Gastrocnemius medialis (tissue), 4 donors: ENCODE results near the gene KRTAP17-1. TPM values are rescaled to one million over a fixed set of nuclear protein-coding genes. Genes with fewer than 3 reads are reported as not detected.

Experiments used
- ATAC-seq, 2 donors: fragments of 150-250 bp; one replicate each; pipeline ENCODE4 v1.9.1; 2016
- DNase-seq, 2 donors: peaks; one replicate each; pipeline ENCODE4 v3.0.0-alpha.2; 2019
- H3K27ac ChIP-seq, 4 donors: fragments of 200-600 bp; sonication (generic); 1 replicate in 1 of 4; 2 replicates in 3 of 4; pipeline ENCODE4 v1.5.1; 2016 to 2018; ENCODE audit warnings: mild to moderate bottlenecking in 2 of 4, moderate library complexity in 1 of 4
- H3K27me3 ChIP-seq, 3 donors: fragments of 200-600 bp; sonication (generic) in 2 of 3; 1 replicate in 1 of 3; 2 replicates in 2 of 3; pipeline versions ENCODE4 v1.5.1 to v1.6.0; 2016 to 2019; ENCODE audit warnings: mild to moderate bottlenecking in 1 of 3, moderate library complexity in 1 of 3
- H3K36me3 ChIP-seq, 2 donors: fragments of 200-600 bp; sonication (generic) in 1 of 2; one replicate each; pipeline ENCODE4 v1.5.1; 2017 to 2018
- H3K4me1 ChIP-seq, 2 donors: fragments of 200-600 bp; sonication (generic) in 1 of 2; one replicate each; pipeline ENCODE4 v1.5.1; 2016 to 2017; ENCODE audit warnings: mild to moderate bottlenecking in 2 of 2
- H3K4me3 ChIP-seq, 4 donors: fragments of 200-600 bp; sonication (generic) in 3 of 4; 1 replicate in 1 of 4; 2 replicates in 3 of 4; pipeline ENCODE4 v1.5.1; 2016 to 2019; ENCODE audit warnings: mild to moderate bottlenecking in 2 of 4
- H3K9me3 ChIP-seq, 3 donors: fragments of 200-600 bp; sonication (generic) in 2 of 3; 1 replicate in 1 of 3; 2 replicates in 2 of 3; pipeline ENCODE4 v1.5.1; 2016 to 2019
- POLR2A ChIP-seq, 2 donors: fragments of 450-650 bp; IDR thresholded peaks; one replicate each; pipeline ENCODE4 v1.6.1; 2017; ENCODE audit warnings: antibody characterized with exemption in 2 of 2, mild to moderate bottlenecking in 2 of 2, moderate library complexity in 2 of 2
- in situ Hi-C, 4 donors: fragments of 200-750 bp; cut with MboI; loops; one replicate each; pipeline versions ENCODE4 v1.15.0 to v1.8.0; 2017; ENCODE audit warnings: low sequenced_read_pairs in 4 of 4
- intact Hi-C: fragments of 100-400 bp; cut with DNase I; formaldehyde crosslinking; loops from one replicate; pipeline ENCODE4 v1.15.1; 2023; ENCODE audit warnings: low total_unique reads
- total RNA-seq, 4 donors: library from RNA; depleted of rRNA; stranded (reverse); fragments of >200 nt; gene quantifications; one replicate each; pipeline versions ENCODE4 v1.1.0 to v1.2.3, GENCODE V29; 2016
- TF ChIP-seq, protein P1 (sequence below), 5 experiments: fragments of 450-650 bp in 3 of 5; fragments of 200-600 bp in 2 of 5; sonication (generic) in 2 of 5; IDR thresholded peaks in 4 of 5; conservative IDR thresholded peaks in 1 of 5; 1 replicate in 4 of 5; 2 replicates in 1 of 5; pipeline ENCODE4 v1.5.1; 2016 to 2019; ENCODE audit warnings: antibody characterized with exemption in 5 of 5, mild to moderate bottlenecking in 3 of 5, moderate library complexity in 3 of 5

Gene KRTAP17-1
- total RNA-seq, 4 donors from 2014 or later = not detected

DNA sequence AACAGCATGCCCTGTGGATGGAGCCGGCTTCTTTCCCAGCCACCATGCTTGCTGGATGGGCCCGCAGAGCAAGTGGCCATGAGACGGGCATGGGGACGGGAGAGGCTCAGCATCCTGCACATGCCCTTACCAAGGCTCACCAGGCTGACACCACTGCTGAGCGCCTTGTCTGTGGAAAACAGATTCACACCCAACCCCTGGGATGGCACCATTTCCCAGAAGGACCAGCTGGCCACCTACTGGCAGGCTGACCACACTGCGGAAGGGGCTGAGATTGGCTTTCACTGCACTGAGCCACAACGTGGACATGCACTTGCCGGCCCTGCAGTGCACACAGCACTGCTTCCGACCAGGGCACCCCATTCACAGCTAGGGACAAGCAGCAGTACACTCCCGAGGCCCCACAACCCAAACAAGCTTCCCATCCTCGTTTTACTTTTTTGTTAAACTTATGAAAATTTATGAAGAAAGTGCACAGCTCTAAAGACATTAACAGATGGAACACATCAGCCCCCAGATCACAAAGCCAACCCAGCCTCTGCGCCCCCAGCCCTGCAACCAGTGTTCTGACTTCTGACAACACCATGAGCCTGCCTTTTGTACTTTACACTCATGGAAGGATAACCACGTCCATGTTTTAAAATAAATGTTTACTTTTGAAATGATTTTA, 13.9 kb upstream of the KRTAP17-1 start:
- intact Hi-C loops (no loop called here), in situ Hi-C loops (loop anchor here in 2 of 4 donors (10.0 kb wide), 1 partner anchor 425 kb away; no protein-coding TSS in a partner anchor)
- no peak overlapping the region for H3K27ac ChIP-seq
- ATAC-seq (no peak), DNase-seq (no peak)
- no peak overlapping the region for H3K4me3 ChIP-seq
- no peaks in the 10 kb centered on the region for H3K36me3 ChIP-seq
- H3K4me1 ChIP-seq = no peaks in the 10 kb centered on the region
- TF ChIP-seq, protein P1, sequence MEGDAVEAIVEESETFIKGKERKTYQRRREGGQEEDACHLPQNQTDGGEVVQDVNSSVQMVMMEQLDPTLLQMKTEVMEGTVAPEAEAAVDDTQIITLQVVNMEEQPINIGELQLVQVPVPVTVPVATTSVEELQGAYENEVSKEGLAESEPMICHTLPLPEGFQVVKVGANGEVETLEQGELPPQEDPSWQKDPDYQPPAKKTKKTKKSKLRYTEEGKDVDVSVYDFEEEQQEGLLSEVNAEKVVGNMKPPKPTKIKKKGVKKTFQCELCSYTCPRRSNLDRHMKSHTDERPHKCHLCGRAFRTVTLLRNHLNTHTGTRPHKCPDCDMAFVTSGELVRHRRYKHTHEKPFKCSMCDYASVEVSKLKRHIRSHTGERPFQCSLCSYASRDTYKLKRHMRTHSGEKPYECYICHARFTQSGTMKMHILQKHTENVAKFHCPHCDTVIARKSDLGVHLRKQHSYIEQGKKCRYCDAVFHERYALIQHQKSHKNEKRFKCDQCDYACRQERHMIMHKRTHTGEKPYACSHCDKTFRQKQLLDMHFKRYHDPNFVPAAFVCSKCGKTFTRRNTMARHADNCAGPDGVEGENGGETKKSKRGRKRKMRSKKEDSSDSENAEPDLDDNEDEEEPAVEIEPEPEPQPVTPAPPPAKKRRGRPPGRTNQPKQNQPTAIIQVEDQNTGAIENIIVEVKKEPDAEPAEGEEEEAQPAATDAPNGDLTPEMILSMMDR (IDR thresholded peaks at IDR 0.05 in 4 of 5, conservative IDR thresholded peaks at IDR 0.05 in 1 of 5) = peak in 3 of 5 experiments; percentile 17 to 25 (median 23)
- TF ChIP-seq POLR2A (IDR thresholded peaks at IDR 0.05) = no peak
- no peaks in the 10 kb centered on the region for H3K27me3 ChIP-seq
- no peaks in the 10 kb centered on the region for H3K9me3 ChIP-seq

DNA sequence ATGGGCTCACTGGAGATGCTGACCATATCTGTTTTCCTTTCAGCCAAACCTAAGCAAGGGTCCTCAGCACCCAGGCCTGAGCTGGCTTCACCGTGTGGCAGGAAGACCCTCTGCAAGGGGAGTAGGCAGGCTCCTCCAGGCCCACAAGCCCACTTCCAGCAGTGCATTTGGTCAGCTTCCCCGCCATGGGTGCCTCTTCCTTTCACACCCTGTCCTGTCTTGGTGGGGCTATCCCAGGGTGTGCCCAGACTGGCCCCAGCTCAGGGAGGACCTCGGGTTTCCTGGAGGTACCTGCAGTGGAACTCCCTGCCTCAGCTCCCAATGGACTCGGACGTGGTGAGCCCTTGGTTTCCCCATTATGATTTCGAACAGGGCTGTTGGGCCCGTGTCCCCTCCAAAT, 12.7 kb upstream of the KRTAP17-1 start:
- in situ Hi-C loops = loop anchor here in 2 of 4 donors (10.0 kb wide), 1 partner anchor 423 kb away; no protein-coding TSS in a partner anchor
- ATAC-seq (no peak), DNase-seq (no peak)
- intact Hi-C loops = no loop called here
- no peak overlapping the region for H3K4me3 ChIP-seq
- no peaks in the 10 kb centered on the region for H3K9me3 ChIP-seq
- H3K27ac ChIP-seq = no peak overlapping the region
- TF ChIP-seq, protein P1 (IDR thresholded peaks at IDR 0.05 in 4 of 5, conservative IDR thresholded peaks at IDR 0.05 in 1 of 5) = no peak
- TF ChIP-seq POLR2A (IDR thresholded peaks at IDR 0.05) = no peak
- no peaks in the 10 kb centered on the region for H3K27me3 ChIP-seq
- no peaks in the 10 kb centered on the region for H3K36me3 ChIP-seq
- H3K4me1 ChIP-seq = no peaks in the 10 kb centered on the region

DNA sequence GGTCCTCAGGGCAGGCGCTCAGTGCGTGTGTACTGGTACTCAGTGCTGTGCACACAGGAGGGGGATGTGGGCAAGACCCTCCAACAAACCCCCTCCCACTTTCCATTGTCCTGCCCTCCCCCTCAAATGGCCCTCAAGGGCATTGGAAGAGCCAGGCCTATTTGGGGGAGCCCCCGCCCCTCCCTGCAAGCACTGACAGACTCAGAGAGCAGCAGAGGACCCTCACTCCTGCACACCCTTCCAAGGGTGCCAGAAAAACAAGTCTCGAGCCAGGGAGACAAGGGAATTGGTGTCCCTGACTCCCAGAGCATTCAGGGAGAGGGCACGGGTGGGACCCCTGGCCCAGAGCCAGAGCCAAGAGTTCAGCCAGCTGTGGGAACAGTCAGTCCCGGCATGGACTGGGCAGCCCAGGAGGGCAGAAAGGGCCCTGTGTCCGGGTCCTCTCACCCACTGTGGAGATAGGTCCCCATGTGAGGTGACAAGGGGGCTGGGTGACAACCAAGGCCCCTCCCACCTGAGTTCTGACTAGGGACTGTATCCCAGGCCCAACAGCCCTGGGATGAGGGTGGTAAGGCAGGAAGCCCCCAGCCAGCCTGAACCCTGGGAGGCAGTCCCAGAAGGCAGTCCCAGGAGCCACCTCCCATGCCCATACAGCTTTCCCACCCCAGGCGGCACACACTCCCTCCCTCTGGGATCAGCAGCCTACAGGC, 12.1 kb upstream of the KRTAP17-1 start:
- TF ChIP-seq, protein P1 (IDR thresholded peaks at IDR 0.05 in 4 of 5, conservative IDR thresholded peaks at IDR 0.05 in 1 of 5) = no peak
- no peak for TF ChIP-seq POLR2A (IDR thresholded peaks at IDR 0.05)
- H3K36me3 ChIP-seq = no peaks in the 10 kb centered on the region
- intact Hi-C loops = no loop called here
- DNase-seq (no peak), ATAC-seq (no peak)
- H3K4me1 ChIP-seq = no peaks in the 10 kb centered on the region
- no peaks in the 10 kb centered on the region for H3K9me3 ChIP-seq
- H3K27me3 ChIP-seq = no peaks in the 10 kb centered on the region
- no peak overlapping the region for H3K27ac ChIP-seq
- no peak overlapping the region for H3K4me3 ChIP-seq
- in situ Hi-C loops = loop anchor here in 2 of 4 donors (10.0 kb wide), 1 partner anchor 423 kb away; no protein-coding TSS in a partner anchor

DNA sequence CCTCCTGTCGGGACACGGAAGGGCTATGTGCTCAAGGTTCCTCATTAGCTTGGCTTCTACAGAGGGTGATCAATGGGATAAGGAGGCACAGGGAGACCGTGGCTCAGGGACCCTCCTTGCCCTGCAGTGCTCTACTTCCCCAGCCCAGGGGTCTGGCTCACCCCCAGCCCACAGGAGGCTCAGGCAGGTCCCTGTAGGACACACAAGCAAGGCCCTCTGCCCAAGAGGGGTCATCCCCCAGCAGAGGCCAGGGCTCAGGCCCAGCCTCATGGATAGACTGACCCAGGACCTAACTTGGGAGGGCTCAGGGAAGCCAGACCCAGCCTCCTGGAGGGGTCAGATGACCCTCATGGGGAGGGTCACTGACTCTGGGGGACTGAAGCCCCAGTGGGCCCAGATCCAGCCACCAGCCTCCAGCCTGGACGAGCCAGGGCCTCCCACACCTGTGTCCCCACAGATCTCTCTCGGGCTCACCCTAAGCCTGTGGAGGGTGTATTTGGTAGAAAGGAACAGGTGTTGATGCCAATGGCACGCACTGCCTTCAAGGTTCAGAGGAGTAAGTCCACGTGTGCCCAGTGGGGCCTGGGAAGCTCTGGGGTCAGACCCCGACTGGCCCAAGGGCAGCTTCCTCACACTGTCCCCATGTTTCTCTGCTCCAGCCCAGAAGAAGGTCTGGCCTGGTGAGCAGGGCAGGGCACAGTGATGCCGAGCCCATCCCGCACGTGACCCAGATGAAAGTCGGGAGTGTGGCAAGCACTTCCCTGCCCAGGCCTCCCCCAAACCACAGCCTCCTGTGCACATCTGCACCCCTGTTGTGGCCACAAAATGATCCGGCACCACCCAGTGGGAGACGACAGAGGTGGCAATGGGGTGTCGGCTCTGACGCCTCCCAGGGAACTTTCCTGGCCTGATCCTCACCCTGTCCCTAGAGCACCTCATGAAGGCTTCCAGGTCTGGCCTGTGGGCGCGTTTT, 10.9 kb upstream of the KRTAP17-1 start:
- TF ChIP-seq, protein P1 (IDR thresholded peaks at IDR 0.05 in 4 of 5, conservative IDR thresholded peaks at IDR 0.05 in 1 of 5) = no peak
- TF ChIP-seq POLR2A (IDR thresholded peaks at IDR 0.05) = no peak
- no peak overlapping the region for H3K27ac ChIP-seq
- intact Hi-C loops (no loop called here), in situ Hi-C loops (loop anchor here in 2 of 4 donors (10.0 kb wide), 1 partner anchor 422 kb away; no protein-coding TSS in a partner anchor)
- no peaks in the 10 kb centered on the region for H3K9me3 ChIP-seq
- ATAC-seq = no peak
- no peaks in the 10 kb centered on the region for H3K27me3 ChIP-seq
- no peaks in the 10 kb centered on the region for H3K4me1 ChIP-seq
- no peaks in the 10 kb centered on the region for H3K36me3 ChIP-seq
- H3K4me3 ChIP-seq = no peak overlapping the region
- DNase-seq = no peak
